Activated CD4-positive, alpha-beta T cell treated with anti-CD3 and anti-CD28 coated beads, Interleukin-2, amount 50 U/mL, for 16 hours (primary cell): ENCODE measurements around the gene USHBP1.

Experiments
- DNase-seq: peaks from one replicate; pipeline ENCODE4 v3.0.0-alpha.2; 2020

Gene USHBP1

DNA sequence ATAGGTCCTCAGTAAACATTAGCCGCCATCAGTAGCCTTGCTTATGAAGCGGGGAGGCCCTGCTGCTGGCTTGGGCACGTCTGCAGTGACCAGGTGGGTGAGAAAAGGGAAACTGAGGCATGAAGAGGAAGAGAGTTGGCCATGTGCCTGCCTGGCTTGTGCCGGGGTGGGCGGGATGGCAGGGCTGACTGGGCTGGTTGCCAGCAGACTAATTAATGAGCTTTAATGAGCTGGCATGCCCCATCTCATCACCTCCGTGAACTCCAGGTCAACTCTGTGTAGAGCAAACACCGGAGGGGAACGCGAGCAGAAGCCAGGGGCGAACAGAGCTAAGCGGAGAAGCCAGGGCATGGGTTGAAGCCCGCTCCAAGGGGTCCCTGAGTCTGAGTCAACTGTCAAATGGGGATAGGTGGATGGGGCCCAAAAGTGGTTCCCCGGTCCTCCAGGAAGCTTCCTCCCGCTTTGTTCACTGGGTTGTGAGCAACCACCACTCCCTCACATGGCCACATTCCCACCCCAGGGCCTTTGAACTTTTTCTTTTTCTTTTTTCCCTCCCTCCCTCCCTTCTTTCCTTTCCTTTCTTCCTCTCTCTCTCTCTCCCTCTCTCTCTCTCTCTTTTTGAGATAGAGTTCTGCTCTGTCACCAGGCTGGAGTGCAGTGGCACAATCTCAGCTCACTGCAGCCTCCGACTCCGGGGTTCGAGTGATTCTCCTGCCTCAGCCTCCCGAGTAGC is 27.6 kb downstream of the USHBP1 start:
- no peak for DNase-seq

DNA sequence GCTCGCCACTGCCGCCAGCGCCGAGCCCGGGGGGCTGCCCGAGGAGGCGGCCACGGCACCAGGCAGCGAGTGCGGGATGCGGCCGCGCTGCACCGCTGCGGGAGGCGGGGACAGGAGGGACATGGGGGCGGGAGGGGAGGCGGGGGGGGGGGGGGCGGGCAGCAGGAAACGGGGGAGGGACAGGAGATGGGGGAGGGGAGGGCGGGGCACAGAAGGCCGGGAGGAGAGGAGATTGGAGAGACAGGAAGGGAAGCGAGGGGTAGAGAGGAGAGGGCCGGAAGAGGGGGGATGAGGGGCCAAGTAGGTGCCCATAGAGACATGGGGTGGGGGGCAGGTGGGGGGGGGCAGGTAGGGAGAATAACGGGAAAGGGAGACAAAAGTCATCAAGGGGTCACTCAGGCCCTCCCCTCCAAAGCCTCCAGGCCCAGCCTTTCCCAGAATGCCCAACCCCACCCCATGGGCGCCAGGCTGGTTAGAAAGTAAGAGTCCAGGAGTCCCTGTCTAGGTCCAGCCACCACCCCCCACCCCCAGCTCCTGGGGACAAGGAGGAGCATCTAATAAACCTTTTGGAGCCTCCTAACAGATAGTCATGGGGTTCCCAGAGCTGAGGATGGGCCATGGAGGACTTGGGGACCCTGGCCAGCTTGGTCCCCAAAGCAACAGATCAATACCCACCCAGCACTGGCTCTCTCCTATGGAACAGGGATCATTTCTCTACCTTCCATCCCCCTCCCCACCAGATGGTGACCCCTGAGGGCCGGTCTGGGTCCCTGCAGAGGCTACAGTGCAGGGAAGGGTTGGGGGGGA is 28.4 kb downstream of the USHBP1 start:
- no peak for DNase-seq

DNA sequence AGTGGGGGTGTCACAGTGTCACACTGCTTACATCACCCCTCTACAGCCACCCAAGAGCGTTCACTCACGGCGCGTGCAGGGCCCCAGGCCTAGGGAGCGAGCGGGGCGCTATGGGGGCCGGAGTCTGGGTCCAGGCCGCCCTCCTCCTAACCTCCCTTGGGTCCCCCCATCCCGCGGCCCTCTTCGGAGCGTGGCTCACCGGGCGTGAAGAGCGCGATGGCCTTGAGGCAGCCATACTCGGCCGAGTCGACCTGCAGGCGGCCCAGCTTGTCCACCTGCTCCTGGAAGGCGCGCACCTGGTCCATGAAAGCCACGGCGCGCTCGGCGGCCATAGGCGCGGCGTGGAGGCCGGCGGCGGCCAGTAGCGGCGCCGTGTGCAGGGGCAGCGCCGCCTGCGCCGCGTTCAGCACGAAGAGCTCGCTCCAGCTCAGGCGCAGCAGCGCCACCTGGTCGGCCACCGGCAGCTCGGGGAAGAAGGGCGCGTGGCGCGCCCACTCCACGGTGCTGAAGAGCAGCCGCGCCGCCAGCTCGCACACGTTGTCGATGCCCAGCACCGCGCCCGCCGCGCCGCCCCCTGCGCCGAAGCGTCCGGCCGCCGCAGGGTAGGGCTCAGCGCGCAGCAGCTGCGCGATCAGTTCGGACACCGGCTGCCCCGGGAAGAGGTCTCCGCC is 29.1 kb downstream of the USHBP1 start:
- peak; percentile 71 for DNase-seq

DNA sequence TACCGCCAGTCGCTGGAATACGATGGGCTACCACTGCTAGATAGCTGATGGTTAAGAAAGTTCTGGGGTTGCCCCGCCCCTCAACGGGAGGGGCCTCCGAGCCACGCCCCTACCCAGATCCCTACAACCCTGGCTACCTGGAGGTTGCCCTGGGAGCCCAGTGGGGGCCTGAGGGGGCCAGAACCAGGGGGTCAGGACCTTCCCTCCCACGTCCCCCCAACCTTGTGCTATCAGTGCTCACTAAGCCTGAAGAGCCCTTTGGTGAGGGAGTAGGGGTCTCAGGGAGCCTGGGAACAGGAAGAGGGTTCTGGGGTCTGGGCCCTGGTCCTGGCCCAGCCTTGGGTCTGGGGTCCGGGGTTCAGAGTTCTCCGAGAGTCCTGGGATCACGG is 29.6 kb downstream of the USHBP1 start:
- peak; percentile 72 for DNase-seq

DNA sequence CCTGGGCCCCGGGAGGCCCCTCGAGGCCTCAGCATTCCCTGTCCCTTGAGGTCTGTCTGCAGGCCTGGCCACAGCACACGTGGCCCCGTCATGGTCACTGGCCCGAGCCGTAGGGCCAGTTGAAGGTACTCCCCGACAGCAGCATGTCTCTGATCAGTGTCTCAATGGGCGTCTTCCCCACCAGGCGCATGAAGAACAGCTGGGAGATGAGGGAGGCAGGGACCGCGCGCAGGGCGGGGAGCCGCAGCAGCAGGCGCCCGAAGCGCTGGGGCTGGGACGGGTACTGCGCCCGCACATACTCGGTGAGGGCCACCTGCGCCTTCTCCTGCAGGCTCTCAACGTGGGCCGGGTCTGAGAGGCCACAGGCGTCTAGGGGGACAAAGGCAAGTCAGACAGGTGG is 32.3 kb downstream of the USHBP1 start:
- DNase-seq: no peak

DNA sequence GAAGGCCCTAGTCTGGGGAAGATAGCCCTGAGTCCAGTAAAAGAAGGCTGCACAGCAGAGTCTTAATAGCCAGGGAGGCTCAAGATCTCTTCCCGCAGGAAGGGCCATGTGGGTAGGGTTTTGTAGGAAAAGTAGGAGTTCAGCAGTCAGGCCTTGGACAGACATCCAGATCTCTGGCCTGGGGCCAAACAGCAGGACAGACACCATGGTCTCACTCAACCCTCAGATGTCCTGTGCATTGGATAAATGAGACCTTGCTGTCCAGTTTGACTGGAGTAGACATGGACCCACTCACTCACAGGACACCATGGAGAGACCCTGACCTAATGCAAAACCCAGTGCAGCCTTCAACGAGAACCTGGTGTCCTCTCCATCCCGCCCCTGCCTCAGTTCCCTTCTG is 34.7 kb downstream of the USHBP1 start:
- DNase-seq: no peak

DNA sequence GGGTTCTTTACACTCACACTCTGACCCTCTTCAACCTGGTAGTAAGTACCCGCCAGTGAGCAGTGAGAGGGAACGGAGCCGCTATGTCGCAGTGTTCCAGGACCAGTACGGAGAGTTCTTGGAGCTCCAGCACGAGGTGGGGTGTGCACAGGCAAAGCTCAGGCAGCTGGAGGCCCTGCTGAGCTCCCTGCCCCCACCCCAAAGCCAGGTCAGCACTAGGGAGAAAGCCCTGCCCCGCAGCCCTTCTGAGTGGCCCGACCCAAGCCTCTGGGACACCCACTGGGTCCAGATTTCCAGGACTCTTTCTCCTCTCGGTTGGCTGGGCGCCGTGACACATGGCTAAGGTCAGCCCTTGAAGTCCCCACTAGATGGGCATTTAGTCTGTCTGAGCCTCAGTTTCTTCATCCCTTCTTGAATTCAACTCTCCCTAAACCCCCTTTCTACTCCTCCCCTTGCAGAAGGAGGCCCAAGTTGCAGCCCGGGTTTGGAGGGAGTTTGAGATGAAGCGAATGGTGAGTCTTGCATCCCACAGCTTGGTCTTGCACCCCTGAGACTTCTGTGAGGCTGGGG is 36.7 kb downstream of the USHBP1 start:
- DNase-seq: no peak

DNA sequence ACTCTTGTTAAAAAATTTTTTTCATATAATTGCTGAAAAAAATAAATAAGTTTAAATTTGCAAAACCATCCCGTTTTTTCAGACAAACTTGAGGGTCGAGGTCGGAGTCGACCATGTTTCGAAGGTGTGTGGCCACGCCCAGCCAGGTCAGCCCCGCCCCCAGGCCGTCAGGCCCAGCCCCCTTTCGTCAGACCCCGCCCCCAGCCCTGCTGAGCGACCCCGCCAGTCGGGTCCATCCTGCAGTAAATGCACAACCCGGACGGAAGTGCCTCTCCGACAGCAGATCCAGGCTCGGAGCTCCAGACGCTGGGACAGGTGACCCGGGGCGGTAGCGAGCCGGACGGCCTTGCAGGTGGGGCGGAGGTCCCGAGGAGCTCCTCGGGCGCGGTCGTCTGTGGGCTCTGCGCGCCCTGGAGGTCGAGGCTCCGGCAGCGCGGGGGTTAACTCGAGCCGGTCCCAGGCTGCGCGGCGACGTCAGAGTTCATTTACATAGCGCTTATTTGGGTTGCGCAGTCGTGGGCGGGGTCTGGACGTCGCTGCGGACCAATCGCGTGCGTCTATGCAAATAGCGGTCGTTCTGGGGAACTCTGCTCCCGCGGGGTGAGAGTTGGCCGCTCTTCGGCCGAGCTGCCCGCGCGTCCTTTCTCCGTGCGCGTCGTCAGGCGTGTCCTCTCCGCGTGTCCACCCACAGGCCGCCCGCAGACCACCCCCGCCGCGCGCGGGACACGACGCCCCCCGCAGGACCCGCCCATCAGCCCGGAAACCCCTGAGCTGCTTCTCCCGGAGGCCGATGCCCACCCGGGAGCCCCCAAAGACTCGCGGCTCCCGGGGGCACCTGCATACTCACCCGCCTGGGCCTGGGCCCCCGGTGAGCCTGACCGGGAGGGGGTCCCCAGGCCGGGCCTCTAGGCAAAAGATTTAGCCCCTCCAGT is 38.3 kb downstream of the USHBP1 start, which contains the start of gene OCEL1:
TSS of gene OCEL1 (plus strand) at position 225 of the 932 bp plus-strand sequence. CDS start at position 247, 22 bp downstream.
- peak; percentile 97 for DNase-seq

DNA sequence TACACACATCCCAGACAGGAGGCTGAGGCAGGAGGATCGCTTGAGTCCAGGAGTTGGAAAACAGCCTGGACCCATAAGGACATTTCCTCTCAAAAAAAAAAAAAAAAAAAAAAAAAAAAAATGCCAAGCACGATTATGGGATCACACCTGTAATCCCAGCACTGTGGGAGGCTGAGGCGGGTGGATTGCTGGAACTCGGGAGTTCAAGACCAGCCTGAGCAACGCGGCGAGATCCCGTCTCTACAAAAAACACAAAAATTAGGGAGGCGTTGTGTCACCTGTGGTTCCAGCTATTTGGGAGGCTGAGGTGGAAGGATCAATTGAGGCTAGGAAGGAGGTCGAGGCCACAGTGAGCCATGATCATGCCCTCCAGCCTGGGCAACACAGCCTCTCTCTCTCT is 39.5 kb downstream of the USHBP1 start:
- DNase-seq: no peak

DNA sequence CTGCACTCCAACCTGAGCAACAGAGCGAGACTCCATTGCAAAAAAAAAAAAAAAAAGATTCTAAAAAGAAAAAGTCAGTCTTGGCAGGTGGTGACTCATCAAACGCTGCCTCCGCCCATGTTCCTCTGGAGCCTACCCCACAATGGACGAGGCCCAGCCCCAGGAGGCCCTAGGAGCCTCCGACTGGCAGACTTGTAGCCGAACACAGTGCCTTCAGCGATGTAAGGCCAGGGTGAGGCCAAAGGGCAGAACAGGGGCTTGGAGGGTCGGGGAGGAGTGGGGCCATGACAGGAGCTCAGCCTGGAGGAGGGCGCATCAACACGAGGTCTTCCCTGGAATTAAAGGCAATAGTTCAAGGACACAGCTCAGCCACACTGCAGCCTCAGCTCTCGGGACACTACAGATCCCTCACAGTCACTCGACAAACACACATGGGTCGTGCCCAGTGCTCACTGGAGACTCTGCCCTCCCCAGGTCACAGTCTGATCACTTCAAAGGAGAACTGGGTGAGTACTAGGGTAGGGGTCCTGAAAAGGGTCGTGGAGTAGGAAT is 44.3 kb downstream of the USHBP1 start:
- no peak for DNase-seq

DNA sequence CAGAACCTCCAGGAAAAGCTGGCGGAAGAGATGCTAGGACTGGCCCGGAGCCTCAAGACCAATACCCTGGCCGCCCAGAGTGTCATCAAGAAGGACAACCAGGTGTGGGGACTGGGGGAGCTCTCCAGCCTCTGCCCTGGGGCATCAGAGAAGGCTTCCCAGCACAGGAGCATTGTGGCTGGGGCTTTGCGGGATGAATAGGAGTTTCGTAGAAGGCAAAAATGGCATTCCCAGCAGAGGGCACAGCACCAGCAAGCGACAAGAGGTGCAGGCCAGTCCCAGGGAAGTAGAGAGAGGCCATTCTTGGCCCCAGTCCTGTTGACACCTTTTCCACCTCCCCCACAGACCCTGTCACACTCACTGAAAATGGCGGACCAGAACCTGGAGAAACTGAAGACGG is 45.3 kb downstream of the USHBP1 start:
- DNase-seq: no peak

DNA sequence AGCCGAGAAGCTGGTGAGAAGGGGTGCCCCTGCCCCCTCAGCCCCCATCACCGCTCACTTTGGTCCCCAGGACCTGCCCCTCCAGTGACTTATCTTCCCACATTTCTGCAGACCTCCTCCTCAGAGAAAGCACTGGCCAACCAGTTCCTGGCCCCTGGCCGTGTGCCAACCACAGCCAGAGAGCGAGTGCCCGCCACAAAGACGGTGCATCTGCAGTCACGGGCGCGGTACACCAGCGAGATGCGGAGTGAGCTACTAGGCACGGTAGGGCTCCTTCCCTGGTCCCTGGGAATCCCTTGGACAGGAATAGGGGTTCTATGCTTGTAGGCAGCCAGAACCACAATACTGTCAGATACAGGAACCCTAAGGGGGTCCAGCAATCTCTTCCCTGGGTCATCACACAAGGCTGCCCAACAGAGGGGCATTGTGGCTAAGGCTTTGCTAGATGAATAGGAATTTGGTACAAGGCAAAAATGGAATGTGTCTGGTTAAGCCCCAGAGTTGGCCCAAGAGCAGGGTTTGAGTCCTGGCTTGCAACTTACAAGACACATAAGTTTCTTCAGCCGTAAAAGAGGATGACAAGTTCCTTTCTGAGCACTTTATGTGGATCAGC is 48.4 kb downstream of the USHBP1 start:
- no peak for DNase-seq

DNA sequence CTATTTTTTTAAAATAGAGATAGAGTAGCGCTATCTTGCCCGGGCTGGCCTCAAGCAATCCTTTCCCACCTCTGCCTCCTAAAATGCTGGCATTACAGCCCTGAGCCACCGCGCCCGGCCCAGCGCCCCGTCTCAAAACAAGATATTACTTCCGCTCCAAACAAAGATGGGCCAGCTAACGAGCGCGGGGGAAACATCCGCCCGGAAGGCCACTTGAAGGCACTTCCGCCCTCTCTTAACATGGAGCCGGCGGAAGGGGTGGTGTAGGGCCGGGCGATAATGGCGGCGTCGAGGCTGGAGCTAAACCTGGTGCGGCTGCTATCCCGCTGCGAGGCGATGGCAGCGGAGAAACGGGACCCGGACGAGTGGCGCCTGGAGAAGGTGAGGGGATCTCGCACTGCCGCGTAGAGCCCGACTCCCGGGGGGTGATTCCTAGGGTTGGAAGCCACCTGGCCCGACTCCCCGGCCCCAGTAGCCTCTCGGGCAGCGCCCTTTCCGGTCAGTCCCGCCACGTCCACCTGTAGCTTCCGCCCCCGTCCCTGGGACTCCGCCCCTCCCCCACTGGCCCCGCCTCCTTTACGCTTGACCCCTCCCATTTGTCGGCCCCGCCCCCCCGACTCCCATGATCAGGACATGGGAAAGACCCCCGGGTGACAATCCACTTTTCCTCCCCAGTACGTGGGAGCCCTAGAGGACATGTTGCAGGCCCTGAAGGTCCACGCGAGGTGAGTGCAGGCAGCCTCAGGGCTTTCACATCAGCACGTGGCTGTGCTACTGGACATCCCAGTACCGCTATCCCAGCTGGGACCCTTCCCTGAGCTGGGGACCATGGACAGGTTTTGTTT is 49.2 kb downstream of the USHBP1 start, which contains the start of gene USE1:
TSS of gene USE1 (plus strand) at position 231 of the 845 bp plus-strand sequence. CDS start at position 280, 49 bp downstream.
- peak; percentile 91 for DNase-seq

DNA sequence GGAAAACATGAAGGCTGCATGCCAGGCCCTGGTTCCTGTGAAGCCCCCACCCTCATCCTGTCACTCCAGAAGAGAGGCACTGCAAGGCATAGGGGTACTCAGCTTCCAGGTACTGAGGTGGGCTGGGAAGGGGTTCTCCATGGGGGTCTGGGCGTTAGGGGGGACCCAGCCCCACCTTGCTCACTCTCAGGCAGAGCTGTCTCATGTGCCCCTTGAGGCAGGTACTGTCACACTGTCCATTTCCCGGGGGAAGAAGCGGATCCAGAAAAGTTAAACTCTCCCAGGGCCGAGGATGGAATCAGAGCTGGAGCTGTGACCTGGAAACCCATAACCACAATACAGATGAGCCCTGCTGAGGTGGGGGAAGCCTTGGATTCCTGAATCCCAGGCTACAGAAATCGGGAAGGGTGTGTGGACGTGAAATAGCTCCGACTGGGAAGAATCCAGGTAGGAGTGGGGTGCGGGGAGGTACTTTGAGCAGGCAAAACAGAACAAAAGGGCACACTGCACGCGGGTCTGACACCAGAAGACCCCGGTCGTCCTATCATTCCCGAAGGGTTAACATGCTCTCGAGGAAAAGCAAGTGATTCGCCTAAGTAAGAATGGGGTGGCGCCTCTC is 49.9 kb downstream of the USHBP1 start:
- no peak for DNase-seq

DNA sequence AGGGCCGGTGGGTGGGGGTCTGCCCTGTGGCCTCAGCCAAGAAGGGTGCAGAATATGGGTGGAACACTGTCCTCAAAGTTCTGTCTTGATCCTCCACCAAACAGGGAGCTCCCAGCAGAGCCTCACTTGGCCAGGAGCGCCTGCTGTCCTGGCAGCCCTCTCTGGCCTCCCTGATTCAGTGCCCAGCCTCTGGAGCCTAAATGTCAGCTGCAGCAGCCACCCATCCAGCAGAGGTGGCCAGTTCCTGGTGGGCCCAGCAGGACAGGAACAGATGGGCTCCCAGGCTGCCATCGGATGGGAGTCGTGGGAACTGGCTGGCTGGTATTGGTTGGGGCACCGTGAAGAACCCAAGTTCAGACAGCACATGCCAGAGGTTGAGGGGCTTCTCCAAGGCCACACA is 51.2 kb downstream of the USHBP1 start:
- no peak for DNase-seq

DNA sequence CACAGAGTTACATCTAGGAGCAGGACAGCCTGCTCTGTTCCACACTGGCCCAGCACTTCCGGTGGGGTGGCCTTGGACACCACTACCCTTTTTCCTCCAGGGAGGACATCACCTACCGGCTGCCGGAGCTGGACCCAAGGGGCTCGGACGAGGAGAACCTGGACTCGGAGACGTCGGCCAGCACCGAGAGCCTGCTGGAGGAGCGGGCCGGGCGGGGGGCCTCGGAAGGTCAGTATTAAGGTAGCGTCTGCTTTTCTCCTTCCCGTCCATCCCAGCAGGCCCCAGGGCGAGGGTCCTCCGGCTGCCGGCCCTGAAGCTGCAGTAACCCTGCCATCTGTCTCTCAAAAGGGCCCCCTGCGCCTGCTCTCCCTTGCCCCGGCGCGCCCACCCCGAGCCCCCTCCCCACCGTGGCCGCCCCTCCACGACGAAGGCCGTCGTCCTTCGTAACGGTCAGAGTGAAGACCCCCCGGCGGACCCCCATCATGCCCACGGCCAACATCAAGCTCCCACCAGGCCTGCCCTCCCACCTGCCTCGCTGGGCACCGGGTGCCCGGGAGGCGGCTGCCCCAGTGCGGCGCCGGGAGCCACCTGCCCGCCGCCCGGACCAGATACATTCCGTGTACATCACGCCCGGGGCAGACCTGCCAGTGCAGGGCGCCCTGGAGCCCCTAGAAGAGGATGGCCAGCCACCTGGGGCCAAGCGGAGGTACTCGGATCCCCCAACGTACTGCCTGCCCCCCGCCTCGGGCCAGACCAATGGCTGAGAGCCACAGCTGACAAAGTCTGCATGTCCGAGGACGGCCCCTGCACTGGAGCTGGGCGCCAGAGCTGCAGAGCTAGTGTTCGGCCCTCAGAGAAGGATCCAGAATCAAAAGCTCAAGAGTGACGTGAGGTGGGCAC is 52.7 kb downstream of the USHBP1 start:
- no peak for DNase-seq

DNA sequence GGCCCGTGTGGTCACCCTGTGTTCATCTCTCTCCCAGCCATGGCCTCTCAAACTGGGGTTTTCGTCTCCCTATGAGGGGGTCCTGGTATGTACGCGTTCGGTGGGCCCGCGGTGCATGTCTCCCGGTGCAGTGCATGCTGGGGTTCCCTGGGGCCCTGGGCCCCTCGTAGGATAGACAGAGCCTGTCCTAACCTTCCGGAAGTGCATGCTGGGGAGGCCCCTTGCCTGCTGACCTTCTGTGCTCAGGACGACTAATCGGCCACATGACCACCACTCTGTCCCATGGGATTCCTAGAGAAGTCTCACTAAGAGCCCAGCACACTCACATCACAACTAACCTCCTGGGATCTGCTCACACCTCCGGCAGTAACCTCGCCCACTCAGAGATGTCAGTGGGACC is 54.2 kb downstream of the USHBP1 start:
- DNase-seq: no peak

DNA sequence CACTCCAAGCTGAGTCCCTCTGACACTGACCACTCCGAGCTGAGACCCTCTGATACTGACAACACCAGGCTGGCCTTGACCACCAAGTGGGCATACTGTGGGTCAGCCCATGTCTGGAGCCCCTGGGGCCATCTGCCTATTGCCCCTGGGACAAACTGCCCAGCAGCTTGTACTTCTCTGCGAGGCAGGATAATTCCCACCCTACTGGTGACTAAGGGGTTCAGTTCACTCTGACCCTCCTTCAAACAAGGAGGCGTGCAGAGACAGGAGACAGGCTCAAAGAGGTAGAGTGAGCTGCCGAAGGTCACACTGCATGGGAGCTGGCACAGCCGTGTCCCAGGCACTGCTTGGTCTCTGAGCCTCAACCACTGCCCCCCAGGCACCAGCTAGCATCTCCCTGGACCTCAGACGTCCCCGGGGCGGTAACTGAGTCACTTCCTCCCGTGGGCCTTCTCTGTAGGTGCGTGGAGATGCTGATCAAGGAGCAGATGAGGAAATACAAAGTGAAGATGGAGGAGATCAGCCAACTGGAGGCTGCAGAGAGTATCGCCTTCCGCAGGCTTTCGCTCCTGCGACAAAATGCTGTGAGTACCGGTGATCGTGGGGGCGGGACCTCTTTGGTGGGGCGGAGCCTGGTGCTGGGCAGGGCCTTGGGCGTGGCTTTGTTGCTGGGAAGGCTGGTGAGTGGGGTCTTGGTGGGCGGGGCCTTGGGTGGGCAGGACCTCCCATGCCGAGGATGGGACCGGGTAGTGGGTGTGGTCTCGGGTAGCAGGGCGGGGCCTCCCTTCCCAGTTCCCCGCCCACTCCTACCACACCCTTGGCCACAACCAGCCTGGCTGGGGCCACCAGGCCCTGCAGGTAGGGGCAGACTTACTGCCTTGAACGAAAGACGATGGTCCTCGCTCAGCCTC is 55.2 kb downstream of the USHBP1 start:
- DNase-seq: peak; percentile 58
